Left renal cortex interstitium (tissue), 4 donors: ENCODE data around the gene NPAS4. TPM values are rescaled to one million over a fixed set of nuclear protein-coding genes. Genes with fewer than 3 reads are reported as not detected.
"Not testable (repeated sequence)": the region's sequence is repeated elsewhere in the genome, so short reads cannot be mapped to it uniquely, and the experiment has no call there.

Experiments
- DNase-seq, 4 donors: peaks; one replicate each; pipeline ENCODE4 v3.0.0-alpha.2; 2013; ENCODE audit warnings: low read depth in 4 of 4, low spot score in 2 of 4, missing footprints in 1 of 4
- polyA plus RNA-seq, 4 donors: library from polyadenylated mRNA; unstranded; fragments of 120-200 nt; gene quantifications; one replicate each; pipeline ENCODE4 v1.2.1, GENCODE V29; 2013; ENCODE audit not compliant: insufficient read length in 4 of 4

The NPAS4 gene
- polyA plus RNA-seq, 4 donors = 0.06 to 0.54 (median 0.22) TPM

GRCh38 chr11:66450560-66450959 is 29.7 kb downstream of the NPAS4 start:
- no peak for DNase-seq

- no peak for DNase-seq
Observed at GRCh38 chr11:66451663-66452062, 30.8 kb downstream of the NPAS4 start.

- DNase-seq = no peak
Observed at GRCh38 chr11:66454247-66454646, 33.4 kb downstream of the NPAS4 start.

GRCh38 chr11:66454828-66455227 is 34.0 kb downstream of the NPAS4 start:
- DNase-seq = no peak

GRCh38 chr11:66457826-66458225 is 37.0 kb downstream of the NPAS4 start:
- no peak for DNase-seq

GRCh38 chr11:66459138-66459778 is 38.4 kb downstream of the NPAS4 start:
- DNase-seq = no peak

- DNase-seq = no peak
Observed at GRCh38 chr11:66462010-66462409, 41.2 kb downstream of the NPAS4 start.

GRCh38 chr11:66462911-66463310 is 42.1 kb downstream of the NPAS4 start:
- no peak for DNase-seq

GRCh38 chr11:66464116-66464515 is 43.3 kb downstream of the NPAS4 start:
- DNase-seq = not testable (repeated sequence)

- no peak for DNase-seq
Observed at GRCh38 chr11:66464916-66465315, 44.1 kb downstream of the NPAS4 start.

GRCh38 chr11:66465373-66466224 is 44.8 kb downstream of the NPAS4 start:
- no peak for DNase-seq

GRCh38 chr11:66466225-66467033 is 45.6 kb downstream of the NPAS4 start, which contains the start of gene PELI3:
TSS of gene PELI3 (plus strand) at chr11:66466905. CDS start at chr11:66468129, 1,224 bp downstream.
- DNase-seq = peak; percentile 81 to 92 (median 88)

- no peak for DNase-seq
Observed at GRCh38 chr11:66467034-66467659, 46.3 kb downstream of the NPAS4 start.

- DNase-seq = peak in 1 of 4 donors; percentile 17
Observed at GRCh38 chr11:66467756-66468155, 46.9 kb downstream of the NPAS4 start.

GRCh38 chr11:66468691-66469090 is 47.9 kb downstream of the NPAS4 start:
- no peak for DNase-seq

- DNase-seq = no peak
Observed at GRCh38 chr11:66469441-66469840, 48.6 kb downstream of the NPAS4 start.

GRCh38 chr11:66470015-66470414 is 49.2 kb downstream of the NPAS4 start:
- DNase-seq = no peak

GRCh38 chr11:66471142-66471541 is 50.3 kb downstream of the NPAS4 start:
- DNase-seq = no peak

GRCh38 chr11:66472054-66472453 is 51.2 kb downstream of the NPAS4 start:
- no peak for DNase-seq

GRCh38 chr11:66473167-66473566 is 52.3 kb downstream of the NPAS4 start:
- DNase-seq = no peak
